Tibial nerve (tissue), 4 donors: ENCODE data around the gene FAM78A. TPM values are rescaled to one million over a fixed set of nuclear protein-coding genes. Genes with fewer than 3 reads are reported as not detected.

Experiments used
- DNase-seq, 2 donors: peaks; one replicate each; pipeline ENCODE4 v3.0.0-alpha.2; 2019; ENCODE audit warnings: low spot score in 2 of 2
- H3K27ac ChIP-seq, 4 donors: fragments of 200-600 bp; sonication (generic) in 3 of 4; one replicate each; pipeline ENCODE4 v1.5.1; 2017 to 2019; ENCODE audit warnings: mild to moderate bottlenecking in 1 of 4
- H3K27me3 ChIP-seq, 2 donors: fragments of 200-600 bp; sonication (generic) in 1 of 2; one replicate each; pipeline versions ENCODE4 v1.5.1 to v1.6.0; 2017 to 2019
- H3K36me3 ChIP-seq, 3 donors: fragments of 200-600 bp; sonication (generic); one replicate each; pipeline ENCODE4 v1.5.1; 2018 to 2019
- H3K4me1 ChIP-seq, 4 donors: fragments of 200-600 bp; sonication (generic) in 3 of 4; one replicate each; pipeline ENCODE4 v1.5.1; 2017 to 2019
- H3K4me3 ChIP-seq, 4 donors: fragments of 200-600 bp; sonication (generic) in 3 of 4; one replicate each; pipeline ENCODE4 v1.5.1; 2017 to 2019; ENCODE audit warnings: mild to moderate bottlenecking in 1 of 4, moderate library complexity in 1 of 4
- H3K9me3 ChIP-seq, 4 donors: fragments of 200-600 bp; sonication (generic) in 3 of 4; one replicate each; pipeline ENCODE4 v1.5.1; 2017 to 2019
- EP300 ChIP-seq, 2 donors: sonication (generic); formaldehyde crosslinking; IDR thresholded peaks; one replicate each; pipeline ENCODE4 v1.6.1; 2017; ENCODE audit warnings: antibody characterized with exemption in 2 of 2, mild to moderate bottlenecking in 1 of 2
- POLR2A ChIP-seq, 2 donors: fragments of 450-650 bp; IDR thresholded peaks; one replicate each; pipeline ENCODE4 v1.6.1; 2017; ENCODE audit warnings: antibody characterized with exemption in 2 of 2, mild to moderate bottlenecking in 2 of 2, moderate library complexity in 2 of 2
- WGBS, 2 donors: methylation state at CpG; one replicate each; pipeline ENCODE4 v1.1.5; 2018; 5-methylcytosine and 5-hydroxymethylcytosine counted together
- total RNA-seq, 4 donors: library from RNA; depleted of rRNA; stranded (reverse); fragments of >200 nt; gene quantifications; one replicate each; pipeline ENCODE4 v1.1.0, GENCODE V29; 2016
- TF ChIP-seq, protein P1 (sequence below), 5 experiments: fragments of 200-600 bp in 3 of 5; fragments of 450-650 bp in 2 of 5; sonication (generic) in 3 of 5; IDR thresholded peaks; one replicate each; pipeline ENCODE4 v1.5.1; 2016 to 2019; ENCODE audit warnings: antibody characterized with exemption in 5 of 5, mild to moderate bottlenecking in 3 of 5, moderate library complexity in 2 of 5

Gene FAM78A
- total RNA-seq, 4 donors from 2014 or later, result 2.5 to 4.8 (median 4.2) TPM

GRCh38 chr9:131319486-131319885 is 43.2 kb upstream of the FAM78A start:
- TF ChIP-seq POLR2A (IDR thresholded peaks at IDR 0.05) (no peak), EP300 (IDR thresholded peaks at IDR 0.05) (no peak)
- TF ChIP-seq, protein P1, sequence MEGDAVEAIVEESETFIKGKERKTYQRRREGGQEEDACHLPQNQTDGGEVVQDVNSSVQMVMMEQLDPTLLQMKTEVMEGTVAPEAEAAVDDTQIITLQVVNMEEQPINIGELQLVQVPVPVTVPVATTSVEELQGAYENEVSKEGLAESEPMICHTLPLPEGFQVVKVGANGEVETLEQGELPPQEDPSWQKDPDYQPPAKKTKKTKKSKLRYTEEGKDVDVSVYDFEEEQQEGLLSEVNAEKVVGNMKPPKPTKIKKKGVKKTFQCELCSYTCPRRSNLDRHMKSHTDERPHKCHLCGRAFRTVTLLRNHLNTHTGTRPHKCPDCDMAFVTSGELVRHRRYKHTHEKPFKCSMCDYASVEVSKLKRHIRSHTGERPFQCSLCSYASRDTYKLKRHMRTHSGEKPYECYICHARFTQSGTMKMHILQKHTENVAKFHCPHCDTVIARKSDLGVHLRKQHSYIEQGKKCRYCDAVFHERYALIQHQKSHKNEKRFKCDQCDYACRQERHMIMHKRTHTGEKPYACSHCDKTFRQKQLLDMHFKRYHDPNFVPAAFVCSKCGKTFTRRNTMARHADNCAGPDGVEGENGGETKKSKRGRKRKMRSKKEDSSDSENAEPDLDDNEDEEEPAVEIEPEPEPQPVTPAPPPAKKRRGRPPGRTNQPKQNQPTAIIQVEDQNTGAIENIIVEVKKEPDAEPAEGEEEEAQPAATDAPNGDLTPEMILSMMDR (IDR thresholded peaks at IDR 0.05), result no peak
- peak; percentile 37 to 52 for DNase-seq
- Histone ChIP-seq H3K36me3 (no peaks in the 10 kb centered on the region), H3K4me3 (no peak overlapping the region), H3K9me3 (no peaks in the 10 kb centered on the region), H3K27ac (peak overlapping the region in 1 of 4 donors; percentile 52), H3K4me1 (no peaks in the 10 kb centered on the region), H3K27me3 (no peaks in the 10 kb centered on the region)
- 60 to 68% methylated on average over 11 of the region's 12 CpGs for WGBS, 2 donors

GRCh38 chr9:131318231-131319085 is 42.1 kb upstream of the FAM78A start:
- no peaks in the 10 kb centered on the region for H3K36me3 ChIP-seq
- H3K27me3 ChIP-seq, result no peaks in the 10 kb centered on the region
- no peaks in the 10 kb centered on the region for H3K4me1 ChIP-seq
- H3K4me3 ChIP-seq, result no peak overlapping the region
- TF ChIP-seq, protein P1 (IDR thresholded peaks at IDR 0.05), result no peak
- peak in 1 of 2 donors; percentile 44 for TF ChIP-seq EP300 (IDR thresholded peaks at IDR 0.05)
- DNase-seq, result peak; percentile 42 to 50
- H3K27ac ChIP-seq, result no peak overlapping the region
- 71 to 74% methylated on average over 21 to 23 of the region's 23 CpGs for WGBS, 2 donors
- H3K9me3 ChIP-seq, result no peaks in the 10 kb centered on the region

DNA sequence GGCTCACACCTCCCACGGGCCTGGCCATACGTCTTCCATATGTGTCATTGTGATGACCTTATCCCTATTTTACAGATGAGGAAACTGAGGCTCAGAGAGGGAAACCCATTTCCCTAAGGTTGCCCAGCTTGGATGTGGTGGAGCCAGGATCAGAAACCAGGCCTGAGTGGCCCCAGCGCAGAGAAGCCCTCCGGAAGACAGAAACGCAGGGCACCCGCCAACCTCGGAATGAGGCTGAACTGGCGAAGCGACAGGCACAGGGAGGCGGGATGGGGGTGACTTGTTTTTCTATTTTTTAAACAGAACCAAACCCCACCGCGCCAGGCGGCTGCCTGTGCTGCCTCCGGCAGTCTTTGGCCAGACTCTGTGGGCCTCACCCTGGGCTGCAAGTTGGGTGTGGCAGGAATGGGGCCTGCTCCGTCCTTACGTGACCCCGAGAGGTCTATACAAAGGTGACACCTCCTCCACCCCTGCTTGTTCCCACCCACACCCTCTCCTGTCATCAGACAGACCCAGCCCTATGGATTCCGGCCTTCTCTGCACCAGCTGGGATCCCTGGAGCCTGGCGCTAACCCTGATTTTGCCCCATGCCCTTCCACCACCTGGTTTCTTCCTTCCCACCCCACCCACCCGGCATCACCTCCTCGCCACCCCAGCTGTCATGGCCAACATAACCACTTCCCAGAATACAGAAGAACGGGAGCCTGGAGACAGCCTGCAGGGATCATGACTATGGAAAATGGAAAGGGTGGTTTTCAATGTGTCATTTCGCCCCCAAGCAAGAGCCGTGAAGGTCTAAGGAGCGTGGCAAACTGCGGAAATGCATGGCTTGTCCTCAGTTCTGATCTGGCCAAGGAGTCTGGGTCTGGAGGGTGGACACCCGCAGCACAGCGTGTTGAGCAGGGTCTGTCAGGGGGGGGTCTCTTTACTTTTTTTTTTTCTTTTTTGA is 36.8 kb upstream of the FAM78A start:
- Histone ChIP-seq H3K27me3 (no peaks in the 10 kb centered on the region), H3K4me3 (no peak overlapping the region), H3K27ac (no peak overlapping the region), H3K36me3 (peaks cover 0 to 2% (median 0%) of the 10 kb centered on the region in 3 donors), H3K9me3 (no peaks in the 10 kb centered on the region), H3K4me1 (peaks cover 0 to 4% (median 0%) of the 10 kb centered on the region in 4 donors)
- no peak for DNase-seq
- 79 to 84% methylated on average over 28 of the region's 28 CpGs for WGBS, 2 donors
- TF ChIP-seq POLR2A (IDR thresholded peaks at IDR 0.05) (no peak), EP300 (IDR thresholded peaks at IDR 0.05) (no peak)
- TF ChIP-seq, protein P1 (IDR thresholded peaks at IDR 0.05), result no peak

GRCh38 chr9:131312246-131312645 is 35.9 kb upstream of the FAM78A start:
- Histone ChIP-seq H3K27ac (no peak overlapping the region), H3K27me3 (no peaks in the 10 kb centered on the region), H3K9me3 (no peaks in the 10 kb centered on the region), H3K4me3 (no peak overlapping the region), H3K36me3 (peaks cover 0 to 7% (median 0%) of the 10 kb centered on the region in 3 donors), H3K4me1 (peaks cover 0 to 4% (median 0%) of the 10 kb centered on the region in 4 donors)
- TF ChIP-seq EP300 (IDR thresholded peaks at IDR 0.05) (no peak), POLR2A (IDR thresholded peaks at IDR 0.05) (no peak)
- TF ChIP-seq, protein P1 (IDR thresholded peaks at IDR 0.05), result no peak
- DNase-seq, result no peak
- WGBS, 2 donors, result 80 to 87% methylated on average over 9 of the region's 9 CpGs
